A549 (cell line): Measurements from ENCODE around the gene RSRC1.

ENCODE experiments used
- CTCF ChIP-seq: fragments of >200 bp; sonication (Bioruptor Twin); formaldehyde crosslinking; IDR thresholded peaks from 3 replicates; pipeline ENCODE4 v1.5.1; 2016
- POLR2A ChIP-seq: IDR thresholded peaks from 2 replicates; pipeline ENCODE4 v1.6.1; 2012; ENCODE audit warnings: mild to moderate bottlenecking, low read length
- REST ChIP-seq: fragments of 200-600 bp; sonication (generic); IDR thresholded peaks from 2 replicates; pipeline ENCODE4 v1.6.1; 2016; ENCODE audit warnings: antibody characterized with exemption, mild to moderate bottlenecking, moderate library complexity

DNA sequence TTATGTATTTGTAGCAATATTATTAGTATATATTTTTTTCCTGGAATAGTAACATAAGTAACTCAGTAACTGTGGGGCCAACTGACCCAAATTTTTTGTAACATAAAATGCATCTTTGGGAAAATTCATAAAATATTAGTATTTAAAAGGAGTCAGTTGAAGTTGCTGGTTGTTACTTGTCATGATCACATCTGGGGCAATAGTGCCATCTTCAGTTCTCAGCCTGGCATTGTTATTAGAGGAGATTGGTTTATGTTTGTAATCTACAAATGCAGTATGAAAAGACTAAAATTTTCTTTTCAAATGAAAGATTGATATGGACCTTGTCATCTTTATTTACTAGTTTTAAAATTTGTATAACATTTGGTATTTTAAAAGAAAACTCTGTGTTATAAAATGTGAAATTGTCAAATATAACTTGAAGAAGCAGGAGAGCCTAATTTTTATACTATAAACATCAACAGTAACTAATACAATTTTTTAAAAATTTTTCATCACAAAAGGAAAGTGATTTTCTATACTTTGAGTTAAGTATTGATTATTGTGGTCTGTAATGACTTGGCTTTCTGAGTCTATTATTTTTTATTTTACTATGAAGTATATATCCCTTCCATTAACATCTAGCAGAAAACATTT, 422.3 kb downstream of the RSRC1 start:
- TF ChIP-seq REST = no peak
- TF ChIP-seq CTCF = peak; percentile 83
- no peak for TF ChIP-seq POLR2A
